ENCODE data around the gene FDXR. TPM values are rescaled to one million over a fixed set of nuclear protein-coding genes. Genes with fewer than 3 reads are reported as not detected.

Gene FDXR
- total RNA-seq, 1 experiment from 2014 or later: 18.2 TPM

- no peaks in the 10 kb centered on the region for H3K79me2 ChIP-seq (ENCODE audit: low read depth)
- TF ChIP-seq CTCF (conservative IDR thresholded peaks at IDR 0.05): no peak
- no peak for TF ChIP-seq EZH2 (IDR thresholded peaks at IDR 0.05; ENCODE audit: low read depth)
- intact Hi-C loops (cut with micrococcal nuclease; ENCODE audit: unreplicated experiment): no loop called here
Measured at GRCh38 chr17:74921026-74921681, 48.4 kb upstream of the FDXR start.

GRCh38 chr17:74920642-74921025, 47.8 kb upstream of the FDXR start:
- Histone ChIP-seq H3K27me3 (ENCODE audit: insufficient read depth, low read depth) (peaks cover 29% of the 10 kb centered on the region), H3K79me2 (ENCODE audit: low read depth) (no peaks in the 10 kb centered on the region), H3K4me3 (no peak overlapping the region), H3K36me3 (ENCODE audit: low read depth) (no peaks in the 10 kb centered on the region), H3K9me3 (ENCODE audit: insufficient read depth, low read depth) (no peaks in the 10 kb centered on the region), H3F3A (ENCODE audit: insufficient read depth, low read depth) (no peaks in the 10 kb centered on the region), H3K27ac (no peak overlapping the region), H3K4me1 (replicated peaks; ENCODE audit: insufficient read depth) (no peaks in the 10 kb centered on the region), H3K9me2 (ENCODE audit: insufficient read depth) (no peaks in the 10 kb centered on the region), H3K4me2 (no peak overlapping the region), H4K20me1 (ENCODE audit: insufficient read depth) (no peaks in the 10 kb centered on the region), H2AFZ (no peak overlapping the region)
- no TSS peak for BruUV-seq (replicated peaks)
- intact Hi-C loops (cut with micrococcal nuclease; ENCODE audit: unreplicated experiment): no loop called here
- no peak for TF ChIP-seq CTCF (conservative IDR thresholded peaks at IDR 0.05)
- no peak for TF ChIP-seq EZH2 (IDR thresholded peaks at IDR 0.05; ENCODE audit: low read depth)
- DNase-seq: peak in 1 of 2 experiments; percentile 25
- ChIA-PET POLR2A (ENCODE audit: unreplicated experiment) (no interaction called here), CTCF (no interaction called here)

More at GRCh38 chr17:74921026-74921681, 48.4 kb upstream of the FDXR start:
- no peak for DNase-seq
- POLR2A ChIA-PET (ENCODE audit: unreplicated experiment): no interaction called here
- CTCF ChIA-PET: no interaction called here
- Histone ChIP-seq H2AFZ (no peak overlapping the region), H3K9me3 (ENCODE audit: insufficient read depth, low read depth) (no peaks in the 10 kb centered on the region), H3K27ac (no peak overlapping the region), H3K9me2 (ENCODE audit: insufficient read depth) (no peaks in the 10 kb centered on the region), H3K4me2 (no peak overlapping the region), H3F3A (ENCODE audit: insufficient read depth, low read depth) (no peaks in the 10 kb centered on the region), H3K4me3 (no peak overlapping the region), H4K20me1 (ENCODE audit: insufficient read depth) (no peaks in the 10 kb centered on the region), H3K27me3 (ENCODE audit: insufficient read depth, low read depth) (peaks cover 34% of the 10 kb centered on the region), H3K4me1 (replicated peaks; ENCODE audit: insufficient read depth) (no peaks in the 10 kb centered on the region), H3K36me3 (ENCODE audit: low read depth) (no peaks in the 10 kb centered on the region)
- BruUV-seq (replicated peaks): no TSS peak

DNA sequence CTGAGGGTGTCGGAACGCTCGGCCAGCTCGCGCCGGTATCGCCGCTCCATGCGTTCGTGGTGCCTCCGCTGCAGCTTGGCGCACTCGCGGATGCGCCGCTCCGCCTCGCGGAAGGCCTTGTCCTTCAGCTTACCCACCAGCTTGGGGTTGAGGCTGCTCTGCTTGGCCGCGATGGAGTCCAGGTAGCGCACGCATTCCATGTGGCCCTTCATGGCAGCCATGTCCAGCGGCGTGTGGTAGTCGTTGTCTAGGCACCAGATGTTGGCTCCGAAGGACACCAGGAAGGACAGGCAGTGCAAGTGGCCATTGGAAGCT, 47.5 kb upstream of the FDXR start:
- H3K79me2 ChIP-seq (ENCODE audit: low read depth): no peaks in the 10 kb centered on the region
- no peak overlapping the region for H2AFZ ChIP-seq
- H3K27me3 ChIP-seq (ENCODE audit: insufficient read depth, low read depth): peaks cover 25% of the 10 kb centered on the region
- H3K4me1 ChIP-seq (replicated peaks; ENCODE audit: insufficient read depth): no peaks in the 10 kb centered on the region
- intact Hi-C loops (cut with micrococcal nuclease; ENCODE audit: unreplicated experiment): no loop called here
- no peaks in the 10 kb centered on the region for H3F3A ChIP-seq (ENCODE audit: insufficient read depth, low read depth)
- CTCF ChIA-PET: no interaction called here
- H3K9me3 ChIP-seq (ENCODE audit: insufficient read depth, low read depth): no peaks in the 10 kb centered on the region
- H3K27ac ChIP-seq: no peak overlapping the region
- no peak overlapping the region for H3K4me3 ChIP-seq
- no TSS peak for BruUV-seq (replicated peaks)
- no peak for DNase-seq
- TF ChIP-seq EZH2 (IDR thresholded peaks at IDR 0.05; ENCODE audit: low read depth) (no peak), CTCF (conservative IDR thresholded peaks at IDR 0.05) (no peak)
- POLR2A ChIA-PET (ENCODE audit: unreplicated experiment): no interaction called here
- H3K4me2 ChIP-seq: no peak overlapping the region
- no peaks in the 10 kb centered on the region for H3K36me3 ChIP-seq (ENCODE audit: low read depth)
- no peaks in the 10 kb centered on the region for H3K9me2 ChIP-seq (ENCODE audit: insufficient read depth)
- no peaks in the 10 kb centered on the region for H4K20me1 ChIP-seq (ENCODE audit: insufficient read depth)

Data from PC-9 (cell line).